GM12878 (cell line): Measurements from ENCODE around the gene TSPAN2. TPM values are rescaled to one million over a fixed set of nuclear protein-coding genes. Genes with fewer than 3 reads are reported as not detected.

Source experiments
- ATAC-seq: fragments of 200-7000 bp; cut with Tn5 transposase; 3 replicates; pipeline ENCODE4 v1.9.1; 2020; ENCODE audit warnings: mild to moderate bottlenecking, moderate library complexity
- BruUV-seq: library from RNA; stranded (reverse); fragments of 400-500 nt; replicated peaks from 2 replicates; lab custom pipeline; 2021; lab: Mats Ljungman, UMichigan
- CTCF ChIA-PET: fragments of 300-600 bp; sonication (Branson Sonifier 250); formaldehyde crosslinking; extraction: SDS; loops from one replicate; lab custom pipeline; 2021; ENCODE audit warnings: inconsistent platforms; lab: Yijun Ruan, JAX
- POLR2A ChIA-PET: fragments of 350-600 bp; formaldehyde crosslinking; extraction: SDS; loops from one replicate; lab custom pipeline; 2021; ENCODE audit warnings: inconsistent platforms; lab: Charles Lee
- RAD21 ChIA-PET: fragments of 300-600 bp; sonication (Branson Sonifier 250); formaldehyde crosslinking; loops from one replicate; lab custom pipeline; 2023; ENCODE audit warnings: antibody characterized with exemption; ENCODE audit not compliant: unreplicated experiment; lab: Charles Lee
- SMC1A ChIA-PET: fragments of 300-600 bp; sonication (Branson Sonifier 250); formaldehyde crosslinking; loops from one replicate; lab custom pipeline; 2023; ENCODE audit not compliant: unreplicated experiment, uncharacterized antibody; lab: Charles Lee
- DNase-seq: peaks from one replicate; pipeline ENCODE4 v3.0.0-alpha.2; 2011; ENCODE audit warnings: low read depth, low spot score
- FAIRE-seq: peaks from 3 replicates; lab custom pipeline; 2011; peaks lifted over from hg19 to GRCh38; lab: Jason Lieb, UNC
- H2AFZ ChIP-seq: 2 replicates; pipeline ENCODE4 v1.6.0; 2011; ENCODE audit warnings: low read depth, low read length, control low read depth; ENCODE audit not compliant: control insufficient read depth
- H3K27ac ChIP-seq: 2 replicates; pipeline ENCODE4 v1.5.1; 2011; ENCODE audit warnings: control low read depth; ENCODE audit not compliant: control insufficient read depth, insufficient read depth
- H3K27me3 ChIP-seq, 2 experiments: replicated peaks in 1 of 2; 2 replicates each; pipeline versions ENCODE4 v1.6.0 to v1.6.1; 2011; ENCODE audit warnings: low read length in 1 of 2; ENCODE audit not compliant: control insufficient read depth in 2 of 2, insufficient read depth in 2 of 2
- H3K36me3 ChIP-seq, 2 experiments: 2 replicates each; pipeline ENCODE4 v1.5.1; 2011; ENCODE audit warnings: low read length in 1 of 2; ENCODE audit not compliant: control insufficient read depth in 2 of 2, insufficient read depth in 2 of 2
- H3K4me1 ChIP-seq: 2 replicates; pipeline ENCODE4 v1.6.1; 2011; ENCODE audit warnings: mild to moderate bottlenecking, low read length, moderate library complexity, mixed read lengths; ENCODE audit not compliant: control insufficient read depth, insufficient read depth
- H3K4me2 ChIP-seq: 2 replicates; pipeline ENCODE4 v1.6.0; 2011; ENCODE audit warnings: control low read depth; ENCODE audit not compliant: control insufficient read depth, insufficient read depth
- H3K4me3 ChIP-seq: fragments of 200-600 bp; sonication (generic); 2 replicates; pipeline ENCODE4 v1.5.1; 2016
- H3K79me2 ChIP-seq: 2 replicates; pipeline ENCODE4 v1.6.0; 2011; ENCODE audit warnings: low read length; ENCODE audit not compliant: control insufficient read depth, insufficient read depth
- H3K9ac ChIP-seq: 2 replicates; pipeline ENCODE4 v1.8.0; 2011; ENCODE audit warnings: low read length, control low read depth, mixed read lengths; ENCODE audit not compliant: control insufficient read depth, insufficient read depth
- H3K9me3 ChIP-seq: replicated peaks from 3 replicates; pipeline ENCODE4 v1.5.1; 2011; ENCODE audit warnings: mild to moderate bottlenecking, low read length; ENCODE audit not compliant: control insufficient read depth, insufficient read depth
- H4K20me1 ChIP-seq: 2 replicates; pipeline ENCODE4 v1.6.0; 2011; ENCODE audit not compliant: control insufficient read depth, insufficient read depth
- CBFB ChIP-seq: IDR thresholded peaks from 2 replicates; pipeline ENCODE4 v1.6.1; 2016; ENCODE audit warnings: antibody characterized with exemption, low read depth
- EP300 ChIP-seq, 2 experiments: fragments of 150-350 bp in 1 of 2; IDR thresholded peaks; 2 replicates each; pipeline ENCODE4 v1.6.1; 2011 to 2012; ENCODE audit warnings: low read depth in 2 of 2, low read length in 2 of 2, borderline replicate concordance in 1 of 2, improper control_type of control experiment in 1 of 2, inconsistent platforms in 1 of 2; ENCODE audit not compliant: control insufficient read depth in 1 of 2
- IRF3 ChIP-seq: fragments of 450-650 bp; IDR thresholded peaks from 2 replicates; pipeline ENCODE4 v1.6.1; 2014; ENCODE audit warnings: mild to moderate bottlenecking
- NFXL1 ChIP-seq: fragments of 450-650 bp; IDR thresholded peaks from 2 replicates; pipeline ENCODE4 v1.6.1; 2017; ENCODE audit warnings: antibody characterized with exemption, mild to moderate bottlenecking, borderline replicate concordance
- RB1 ChIP-seq: fragments of 450-650 bp; formaldehyde crosslinking; IDR thresholded peaks from 2 replicates; pipeline ENCODE4 v1.6.1; 2017; ENCODE audit warnings: mild to moderate bottlenecking, borderline replicate concordance
- TCF7 ChIP-seq: IDR thresholded peaks from 2 replicates; pipeline ENCODE4 v1.6.1; 2014; ENCODE audit warnings: antibody characterized with exemption, borderline replicate concordance
- ZBTB4 ChIP-seq: fragments of 450-650 bp; formaldehyde crosslinking; IDR thresholded peaks from 2 replicates; pipeline ENCODE4 v1.4.0; 2022; ENCODE audit warnings: mild to moderate bottlenecking, moderate library complexity
- ZNF384 ChIP-seq: IDR thresholded peaks from 2 replicates; pipeline ENCODE4 v1.6.1; 2012; ENCODE audit warnings: low read depth, mild to moderate bottlenecking, low read length, improper control_type of control experiment, borderline replicate concordance
- WGBS: methylation state at CpG from one replicate; pipeline ENCODE4 v1.1.6; 2016; ENCODE audit warnings: low lambda C conversion rate; ENCODE audit not compliant: insufficient replicate concordance, insufficient coverage; ENCODE audit errors: missing lambda C conversion rate; 5-methylcytosine and 5-hydroxymethylcytosine counted together
- in situ Hi-C: fragments of 300-500 bp; cut with MboI; formaldehyde crosslinking; loops from 9 replicates; pipeline ENCODE4 v1.14.3; 2018; ENCODE audit warnings: mixed read lengths
- intact Hi-C: fragments of 100-400 bp; cut with micrococcal nuclease; formaldehyde crosslinking; loops from one replicate; pipeline ENCODE4 v1.14.2; 2022; ENCODE audit not compliant: unreplicated experiment
- polyA plus RNA-seq, 11 experiments: library from polyadenylated mRNA; depleted of rRNA in 4 of 11; unstranded in 6 of 11; stranded (reverse) in 5 of 11; fragments of >200 nt; fragmentation: Nextera tagmentation in 4 of 11; fragmentation: Illumina TruSeq in 1 of 11; extraction: Ambion mirVana in 4 of 11; extraction: Trizol in 1 of 11; gene quantifications; 1 replicate in 1 of 11; 2 replicates in 10 of 11; pipeline versions ENCODE4 v1.2.1 to v1.2.3, GENCODE V29; 2011 to 2016; ENCODE audit warnings: inconsistent platforms in 2 of 11, missing spikeins in 2 of 11, low read depth in 1 of 11
- total RNA-seq, 4 experiments: library from RNA; depleted of rRNA in 3 of 4; stranded (reverse); fragments of >200 nt in 3 of 4; fragmentation: Illumina TruSeq in 1 of 4; extraction: Trizol in 1 of 4; gene quantifications; 2 replicates each; pipeline versions ENCODE4 v1.2.1 to v1.2.3, GENCODE V29; 2013 to 2021
- TF ChIP-seq, protein P1 (sequence below): IDR thresholded peaks from 2 replicates; pipeline ENCODE4 v1.6.1; 2011; ENCODE audit warnings: borderline replicate concordance, low read depth, mild to moderate bottlenecking, moderate library complexity, low read length; ENCODE audit not compliant: insufficient read depth, poor library complexity, severe bottlenecking
- TF ChIP-seq, protein P2 (sequence below): fragments of 450-650 bp; IDR thresholded peaks from 2 replicates; pipeline ENCODE4 v1.6.1; 2018; ENCODE audit warnings: mild to moderate bottlenecking, low read depth, moderate library complexity; ENCODE audit not compliant: partially characterized antibody

The TSPAN2 gene
- total and polyA plus RNA-seq, 10 of the 15 experiments (the other 5 are each of a cell fraction or from before 2014, with no cell fraction given): under 0.01 to 0.73 TPM; not detected in 8

GRCh38 chr1:115135681-115136080 is 46.4 kb upstream of the TSPAN2 start (continued):
- TF ChIP-seq, protein P1, sequence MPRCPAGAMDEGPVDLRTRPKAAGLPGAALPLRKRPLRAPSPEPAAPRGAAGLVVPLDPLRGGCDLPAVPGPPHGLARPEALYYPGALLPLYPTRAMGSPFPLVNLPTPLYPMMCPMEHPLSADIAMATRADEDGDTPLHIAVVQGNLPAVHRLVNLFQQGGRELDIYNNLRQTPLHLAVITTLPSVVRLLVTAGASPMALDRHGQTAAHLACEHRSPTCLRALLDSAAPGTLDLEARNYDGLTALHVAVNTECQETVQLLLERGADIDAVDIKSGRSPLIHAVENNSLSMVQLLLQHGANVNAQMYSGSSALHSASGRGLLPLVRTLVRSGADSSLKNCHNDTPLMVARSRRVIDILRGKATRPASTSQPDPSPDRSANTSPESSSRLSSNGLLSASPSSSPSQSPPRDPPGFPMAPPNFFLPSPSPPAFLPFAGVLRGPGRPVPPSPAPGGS: no peak
- TF ChIP-seq RB1 (no peak), ZBTB4 (CRISPR knock-in tag) (no peak)
- TF ChIP-seq, all 136 proteins: peak for 0

GRCh38 chr1:115134850-115135480 is 45.7 kb upstream of the TSPAN2 start:
- SMC1A ChIA-PET: no interaction called here
- RAD21 ChIA-PET: no interaction called here
- no peaks in the 10 kb centered on the region; a peak in 1 of 4 replicates for H3K27me3 ChIP-seq
- in situ Hi-C loops: loop anchor here (5.0 kb wide), 3 partner anchors 332 to 637 kb away; no protein-coding TSS in a partner anchor
- no peaks in the 10 kb centered on the region for H4K20me1 ChIP-seq
- no peaks in the 10 kb centered on the region for H3K9me3 ChIP-seq
- intact Hi-C loops: loop anchor here (5.0 to 10.0 kb wide), 2 partner anchors 570 to 637 kb away; no protein-coding TSS in a partner anchor
- BruUV-seq: no TSS peak
- no peak overlapping the region for H2AFZ ChIP-seq
- no peaks in the 10 kb centered on the region for H3K4me1 ChIP-seq
- H3K4me3 ChIP-seq: no peak overlapping the region
- no peak overlapping the region for H3K27ac ChIP-seq
- no peak for FAIRE-seq
- POLR2A ChIA-PET: no interaction called here
- 28% methylated on average over 10 of the region's 10 CpGs for WGBS
- no peaks in the 10 kb centered on the region for H3K36me3 ChIP-seq
- H3K9ac ChIP-seq: no peak overlapping the region
- no peak overlapping the region for H3K4me2 ChIP-seq
- CTCF ChIA-PET: interaction anchor here (8.4 to 8.5 kb wide), 2 partner anchors 335 to 462 kb away, joined by 55 to 105 read pairs; no protein-coding TSS in a partner anchor
- no peaks in the 10 kb centered on the region for H3K79me2 ChIP-seq
- no peak for ATAC-seq
- no peak for DNase-seq
- no peak for TF ChIP-seq EP300 (IDR thresholded peaks at IDR 0.05; ENCODE audit: borderline replicate concordance in 1 of 2, control insufficient read depth in 1 of 2, low read depth in 2 of 2, low read length in 2 of 2)
- no peak for TF ChIP-seq CBFB
- TF ChIP-seq NFXL1: no peak
- TF ChIP-seq IRF3: no peak
- TF ChIP-seq, protein P2, sequence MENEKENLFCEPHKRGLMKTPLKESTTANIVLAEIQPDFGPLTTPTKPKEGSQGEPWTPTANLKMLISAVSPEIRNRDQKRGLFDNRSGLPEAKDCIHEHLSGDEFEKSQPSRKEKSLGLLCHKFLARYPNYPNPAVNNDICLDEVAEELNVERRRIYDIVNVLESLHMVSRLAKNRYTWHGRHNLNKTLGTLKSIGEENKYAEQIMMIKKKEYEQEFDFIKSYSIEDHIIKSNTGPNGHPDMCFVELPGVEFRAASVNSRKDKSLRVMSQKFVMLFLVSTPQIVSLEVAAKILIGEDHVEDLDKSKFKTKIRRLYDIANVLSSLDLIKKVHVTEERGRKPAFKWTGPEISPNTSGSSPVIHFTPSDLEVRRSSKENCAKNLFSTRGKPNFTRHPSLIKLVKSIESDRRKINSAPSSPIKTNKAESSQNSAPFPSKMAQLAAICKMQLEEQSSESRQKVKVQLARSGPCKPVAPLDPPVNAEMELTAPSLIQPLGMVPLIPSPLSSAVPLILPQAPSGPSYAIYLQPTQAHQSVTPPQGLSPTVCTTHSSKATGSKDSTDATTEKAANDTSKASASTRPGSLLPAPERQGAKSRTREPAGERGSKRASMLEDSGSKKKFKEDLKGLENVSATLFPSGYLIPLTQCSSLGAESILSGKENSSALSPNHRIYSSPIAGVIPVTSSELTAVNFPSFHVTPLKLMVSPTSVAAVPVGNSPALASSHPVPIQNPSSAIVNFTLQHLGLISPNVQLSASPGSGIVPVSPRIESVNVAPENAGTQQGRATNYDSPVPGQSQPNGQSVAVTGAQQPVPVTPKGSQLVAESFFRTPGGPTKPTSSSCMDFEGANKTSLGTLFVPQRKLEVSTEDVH: no peak
- TF ChIP-seq ZNF384: no peak
- TF ChIP-seq TCF7: no peak
